ENCODE results near the gene ENPEP.
"Not testable (repeated sequence)": the region's sequence is repeated elsewhere in the genome, so short reads cannot be mapped to it uniquely, and the experiment has no call there.

Gene ENPEP

GRCh38 chr4:110486256-110486655 is 10.3 kb downstream of the ENPEP start:
- no peak for DNase-seq

GRCh38 chr4:110486850-110487249 is 10.9 kb downstream of the ENPEP start:
- not testable (repeated sequence) for DNase-seq

GRCh38 chr4:110487873-110488272 is 11.9 kb downstream of the ENPEP start:
- no peak for DNase-seq

DNA sequence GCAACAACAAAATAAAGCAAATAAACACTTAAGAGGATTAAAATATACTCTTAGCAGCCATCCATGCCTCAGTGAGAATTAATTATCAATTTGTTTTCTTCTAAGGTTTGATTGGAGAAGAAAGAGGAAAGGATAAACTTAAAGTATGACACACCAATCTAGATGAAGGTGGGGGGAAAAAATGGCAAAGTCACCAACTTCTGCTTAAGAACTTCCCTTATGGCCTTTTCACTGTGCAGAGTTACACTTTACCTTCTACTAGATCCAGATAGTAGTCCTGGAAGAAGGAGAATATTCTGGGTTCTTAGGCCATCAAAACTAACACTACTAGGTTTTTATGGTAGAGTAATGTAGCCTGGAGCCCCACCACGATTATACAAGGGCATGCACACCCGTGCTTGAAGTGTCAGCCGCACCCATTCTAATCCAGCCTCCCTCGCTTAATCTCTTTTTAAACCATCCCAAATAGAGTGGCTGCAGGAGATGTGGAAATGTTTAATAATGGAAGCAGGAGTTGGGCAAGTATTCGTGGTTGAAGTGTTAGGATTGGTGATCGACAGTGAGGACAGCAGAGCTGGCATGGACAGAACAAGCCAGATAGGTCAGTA is 14.1 kb downstream of the ENPEP start:
- no peak for DNase-seq

GRCh38 chr4:110492522-110492921 is 16.6 kb downstream of the ENPEP start:
- DNase-seq = no peak

DNA sequence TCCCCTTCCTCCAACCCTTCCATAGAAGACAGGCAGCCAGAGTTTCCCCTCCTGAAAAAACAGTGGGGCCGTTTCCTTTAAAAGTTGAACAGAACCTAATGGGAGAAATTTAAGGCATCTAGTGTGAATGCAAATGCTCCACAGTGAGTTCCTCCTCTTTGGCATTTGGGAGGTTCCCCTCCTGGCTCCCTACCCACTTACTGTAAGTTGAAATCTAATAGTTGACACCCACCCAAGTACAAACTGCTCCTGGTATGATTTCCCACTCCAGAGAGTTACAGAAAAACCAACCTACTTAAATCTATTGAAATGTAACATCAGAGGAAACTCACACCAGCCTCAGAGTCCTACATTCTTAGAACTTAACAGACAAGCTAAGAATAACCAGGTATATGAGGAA is 17.6 kb downstream of the ENPEP start:
- no peak for DNase-seq

DNA sequence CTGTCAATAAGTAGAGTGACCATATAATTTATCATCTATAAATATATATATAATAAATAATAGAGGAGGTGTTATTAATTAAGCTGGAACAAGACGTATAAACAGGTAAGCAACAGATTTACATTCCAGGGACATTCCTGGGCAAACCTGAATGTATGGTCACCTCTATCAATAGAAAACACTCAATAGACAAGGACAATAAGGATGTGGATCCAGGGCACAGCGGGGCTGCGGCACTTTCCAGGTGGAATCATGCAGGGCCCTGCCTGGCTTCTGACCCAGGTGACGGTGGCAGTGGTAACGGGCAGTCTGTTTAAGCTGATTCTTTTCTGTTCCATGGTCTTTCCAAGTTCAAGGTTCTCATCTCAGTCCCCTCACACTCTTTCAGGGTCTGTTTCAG is 22.5 kb downstream of the ENPEP start:
- DNase-seq = no peak

DNA sequence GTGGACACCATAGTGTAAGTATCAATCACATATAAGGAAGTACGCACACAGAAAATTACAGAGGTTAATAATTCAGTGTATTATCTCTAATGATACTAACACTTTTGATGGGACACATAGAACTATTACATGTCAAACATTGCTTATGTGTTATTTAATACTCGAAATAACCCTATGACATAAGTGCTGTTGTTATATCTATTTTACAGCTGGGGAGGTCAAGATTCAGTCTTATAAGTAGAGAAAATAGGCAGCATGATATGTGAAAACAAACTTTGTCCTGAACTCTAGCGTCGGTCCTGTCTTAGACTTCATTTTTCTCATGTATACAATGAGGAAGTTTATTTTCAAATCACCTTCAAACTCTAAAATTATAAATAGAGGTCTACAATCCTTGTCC is 23.2 kb downstream of the ENPEP start:
- no peak for DNase-seq

DNA sequence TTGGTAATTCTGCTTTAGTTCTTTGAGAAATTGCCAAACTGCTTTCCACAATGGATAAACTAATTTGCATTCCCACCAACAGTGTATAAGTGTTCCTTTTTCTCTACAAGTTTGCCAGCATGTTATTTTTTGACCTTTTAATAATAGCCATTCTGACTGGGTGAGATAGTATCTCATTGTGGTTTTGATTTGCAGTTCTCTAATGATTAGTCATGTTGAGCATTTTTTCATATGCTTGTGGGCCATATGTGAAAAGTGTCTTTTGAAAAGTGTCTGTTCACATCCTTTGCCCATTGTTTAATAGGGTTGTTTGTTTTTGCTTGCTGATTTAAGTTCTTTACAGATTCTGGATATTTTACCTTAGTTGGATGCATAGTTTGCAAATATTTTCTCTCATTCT is 25.9 kb downstream of the ENPEP start:
- no peak for DNase-seq

GRCh38 chr4:110503270-110504083 is 27.5 kb downstream of the ENPEP start:
- DNase-seq = no peak

DNA sequence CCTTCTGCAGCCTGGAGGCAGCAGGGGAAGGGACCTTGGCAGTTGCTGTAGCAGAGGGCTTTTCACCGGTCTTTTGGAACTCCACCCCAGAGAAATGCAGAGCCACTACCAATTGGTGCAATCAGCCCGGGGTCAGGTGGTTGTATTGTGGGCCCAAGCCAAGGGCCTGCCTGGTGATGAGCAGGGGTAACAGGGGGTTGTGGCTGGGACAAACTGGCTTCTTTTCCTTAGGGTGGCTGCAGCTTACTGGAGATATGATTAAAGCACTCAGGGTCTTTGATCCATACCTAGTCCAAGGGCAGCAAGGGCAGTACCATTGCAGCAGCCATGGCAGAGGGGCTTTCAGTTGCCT is 28.1 kb downstream of the ENPEP start:
- no peak for DNase-seq

DNA sequence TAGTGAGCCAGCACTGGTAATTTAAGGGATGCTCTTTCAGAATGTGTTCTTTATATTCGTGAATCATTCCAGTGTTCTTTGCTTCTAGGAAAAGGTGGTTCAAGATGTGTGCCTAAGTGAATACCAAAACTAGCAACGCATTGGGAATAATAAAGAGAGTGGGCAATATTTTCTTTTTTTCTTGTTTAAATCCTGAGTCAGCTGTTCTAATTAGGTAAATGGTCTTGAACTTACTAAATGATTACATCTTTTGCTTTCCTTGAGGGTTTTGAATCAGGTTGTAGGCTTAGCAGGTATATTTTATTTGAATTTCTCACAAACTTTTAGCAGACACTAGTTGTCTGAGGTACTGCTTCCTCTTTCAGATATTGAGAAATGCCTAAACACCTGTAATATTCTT is 29.5 kb downstream of the ENPEP start:
- DNase-seq = no peak

DNA sequence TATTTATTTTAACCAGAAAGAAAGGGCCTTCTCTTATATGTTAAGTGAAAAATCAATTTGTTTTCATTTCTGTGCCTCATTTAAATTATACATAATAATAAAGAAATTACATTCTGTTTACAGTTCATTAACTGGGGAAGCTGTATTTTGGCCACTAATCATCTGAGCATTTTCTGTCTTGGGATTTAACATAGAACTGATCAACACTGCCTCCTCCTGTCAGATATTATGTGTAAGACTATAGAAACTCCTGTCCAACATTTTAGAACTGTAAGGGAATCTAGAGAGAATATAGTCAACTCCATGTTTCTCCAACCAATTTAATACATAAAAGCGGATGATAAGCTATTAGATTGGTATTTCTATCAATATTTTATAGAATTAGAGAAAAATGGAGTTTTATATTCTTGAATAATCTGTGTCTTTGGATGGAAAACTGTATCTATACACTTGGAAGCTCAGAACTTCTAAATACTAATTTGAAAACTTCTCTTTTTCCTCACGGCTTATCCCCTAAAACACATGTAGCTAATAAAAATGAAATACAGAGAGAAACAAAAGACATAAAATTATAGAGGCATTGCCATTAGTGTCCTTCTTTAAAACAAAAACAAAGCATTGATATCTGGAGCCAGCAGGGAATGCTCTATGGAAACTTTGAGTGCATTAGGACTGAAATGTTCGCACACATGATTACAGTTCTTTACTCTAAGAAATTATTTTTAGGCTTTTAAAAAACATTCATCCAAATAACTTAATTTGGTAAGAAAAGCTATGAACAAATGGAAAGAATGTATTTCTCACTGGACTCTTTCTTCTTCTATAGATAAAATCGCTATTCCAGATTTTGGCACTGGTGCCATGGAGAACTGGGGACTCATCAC is 33.1 kb downstream of the ENPEP start:
- DNase-seq = no peak

- no peak for DNase-seq
These were observed 34.3 kb downstream of the ENPEP start for GRCh38 chr4:110510277-110510676.

GRCh38 chr4:110510955-110511544 is 35.1 kb downstream of the ENPEP start:
- peak; percentile 66 for DNase-seq

DNA sequence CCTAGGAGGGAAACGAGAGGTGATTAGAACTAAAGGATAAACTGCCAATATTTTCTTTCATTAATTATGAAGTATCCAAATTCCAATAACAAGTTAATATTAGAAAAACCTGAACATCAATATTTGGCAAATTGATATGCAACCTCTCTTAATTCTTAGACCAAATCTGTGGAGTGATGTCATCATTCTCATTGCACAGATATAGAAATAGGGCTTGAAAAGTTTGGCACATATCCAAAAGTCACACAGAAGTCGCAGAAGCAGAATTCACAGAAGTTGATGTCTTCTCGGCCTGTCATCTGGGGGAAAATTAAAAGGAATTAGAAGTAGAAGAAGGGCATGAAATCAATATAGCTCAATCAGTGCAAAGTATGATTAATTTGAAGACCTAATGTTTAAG is 36.9 kb downstream of the ENPEP start:
- no peak for DNase-seq

DNA sequence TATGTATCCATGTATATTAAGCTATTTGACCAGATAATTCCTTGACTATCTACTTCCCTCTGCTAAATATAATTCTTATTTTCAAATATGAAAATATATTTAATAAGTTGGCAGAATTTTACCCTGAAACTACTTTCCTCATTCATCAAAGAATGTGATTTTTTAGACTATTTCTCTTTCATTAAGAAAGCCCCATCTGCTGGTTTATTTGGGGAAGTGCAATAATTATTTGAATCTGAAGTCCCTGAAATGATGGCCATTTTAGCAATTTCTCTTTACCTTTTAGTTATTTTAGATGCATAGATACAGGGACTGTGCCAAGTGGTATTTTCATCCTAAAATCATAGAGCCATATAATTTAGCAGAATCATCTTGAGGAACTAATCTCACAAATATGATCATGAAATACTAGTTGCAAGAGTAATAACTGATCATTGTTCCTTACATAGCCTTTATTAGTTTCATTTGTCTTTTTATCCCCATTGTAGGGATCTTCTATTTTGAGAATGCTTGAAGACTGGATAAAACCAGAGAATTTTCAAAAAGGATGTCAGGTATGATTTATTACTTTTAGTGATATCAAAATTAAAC is 39.0 kb downstream of the ENPEP start:
- peak; percentile 57 for DNase-seq

DNA sequence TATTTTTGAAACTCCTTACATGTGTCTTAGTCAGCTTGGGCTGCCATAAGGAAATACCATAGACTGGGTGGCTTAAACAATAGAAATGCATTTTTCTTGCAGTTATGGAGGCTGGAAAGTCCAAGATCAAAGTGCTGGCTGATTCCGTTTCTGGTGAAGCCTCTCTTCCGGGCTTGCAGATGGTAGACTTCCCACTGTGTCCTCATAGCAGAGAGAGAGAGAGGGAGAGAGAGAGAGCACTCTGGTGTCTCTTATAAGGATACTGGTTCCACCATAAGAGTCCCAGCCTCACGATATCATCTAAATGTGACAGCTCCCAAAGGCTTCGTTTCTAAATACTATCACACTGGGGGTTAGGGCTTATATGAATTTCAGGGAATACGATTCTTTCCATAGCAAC is 39.7 kb downstream of the ENPEP start:
- peak; percentile 12 for DNase-seq

DNA sequence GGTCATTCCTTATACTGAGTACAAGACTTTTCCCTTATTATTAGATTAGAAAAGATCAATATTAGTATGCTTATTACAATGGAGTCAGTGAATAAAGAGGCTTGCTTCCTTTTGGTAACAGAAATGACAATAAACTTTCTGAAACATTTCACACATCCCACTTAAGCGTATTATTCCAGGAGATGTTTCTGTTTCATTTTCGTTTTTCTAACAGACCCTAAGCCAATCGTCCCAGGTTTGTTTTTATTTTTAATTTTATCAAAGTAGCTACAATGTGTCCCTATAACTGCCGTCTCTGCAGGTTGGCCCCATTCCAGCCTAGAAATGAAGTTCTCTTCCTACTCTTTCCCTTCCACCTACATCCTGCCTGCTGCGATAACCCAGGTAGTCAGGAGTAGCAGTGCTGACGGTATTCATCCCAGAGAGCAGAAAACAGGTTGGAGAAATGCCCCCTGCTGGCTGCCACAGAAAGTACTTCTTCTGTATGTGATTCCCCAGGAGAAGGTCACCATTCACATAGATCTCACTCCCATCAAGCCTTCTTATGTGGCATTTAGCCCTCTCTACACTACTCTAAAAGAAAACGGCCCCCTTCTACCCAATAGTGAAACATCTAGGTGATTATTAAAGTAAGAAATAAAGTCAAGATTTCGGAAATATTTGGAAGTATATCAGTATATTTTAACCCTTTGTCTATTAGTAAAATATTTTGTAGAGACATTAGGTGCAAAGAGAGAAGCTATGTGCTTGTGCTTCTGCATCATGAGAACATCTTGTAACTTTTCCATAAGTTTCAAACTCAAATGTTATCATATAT is 40.4 kb downstream of the ENPEP start:
- peak; percentile 79 for DNase-seq

DNA sequence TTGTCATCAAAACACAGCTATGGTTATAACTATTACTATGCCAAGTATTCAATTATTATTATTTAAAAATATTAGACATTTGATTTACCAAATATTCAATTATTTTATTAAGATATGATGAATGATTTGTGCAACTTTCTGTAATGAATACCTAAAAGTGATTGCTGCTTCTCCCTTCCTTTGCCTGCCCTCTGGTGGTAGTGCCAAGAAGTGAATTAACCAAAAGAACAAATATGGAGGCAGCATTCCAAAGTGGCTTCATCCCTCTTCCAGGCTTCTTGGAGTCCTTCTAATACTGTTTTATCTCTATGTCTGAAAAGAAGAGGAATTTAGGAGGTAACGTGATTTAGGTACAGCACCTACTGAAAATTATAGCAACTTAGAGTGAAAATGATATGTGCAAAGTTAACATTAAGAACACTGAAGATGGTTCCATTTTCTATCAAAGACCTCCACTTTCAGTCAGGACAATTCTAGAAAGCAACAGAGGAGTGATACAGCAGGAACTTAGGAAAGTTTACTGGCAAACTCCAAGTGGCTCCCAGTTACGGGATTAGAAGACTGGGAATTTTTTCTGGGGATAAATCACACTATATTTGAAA is 43.0 kb downstream of the ENPEP start:
- peak; percentile 39 for DNase-seq

DNA sequence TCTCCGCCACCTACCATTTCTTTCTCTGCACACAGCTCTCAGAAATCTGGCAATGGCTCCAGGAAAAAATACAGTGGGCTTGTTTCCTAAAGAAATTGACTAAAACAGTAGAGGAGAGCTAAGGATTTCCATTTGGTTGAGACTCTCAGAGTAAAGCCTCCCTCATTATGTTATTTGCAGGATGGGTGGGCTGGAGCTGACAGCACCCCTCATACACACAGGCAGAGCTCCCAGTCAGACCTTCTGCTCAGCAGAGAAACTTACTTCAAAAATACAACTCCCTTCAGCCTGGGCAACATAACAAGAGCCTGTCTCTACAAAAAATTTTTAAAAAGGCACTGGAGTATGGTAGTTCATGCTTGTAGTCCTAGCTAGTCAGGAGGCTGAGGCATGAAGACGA is 44.9 kb downstream of the ENPEP start:
- DNase-seq = no peak

- no peak for DNase-seq
These were observed 50.6 kb downstream of the ENPEP start for GRCh38 chr4:110526589-110526988.

Data from CD4-positive, alpha-beta T cell treated with Interleukin-10 for 1 hour (primary cell).